ENCODE results near the gene KIF27. TPM values are rescaled to one million over a fixed set of nuclear protein-coding genes. Genes with fewer than 3 reads are reported as not detected.
"Not testable (repeated sequence)": the region's sequence is repeated elsewhere in the genome, so short reads cannot be mapped to it uniquely, and the experiment has no call there.

KIF27 gene
- total RNA-seq, 1 donor from 2014 or later, result 9.4 TPM

DNA sequence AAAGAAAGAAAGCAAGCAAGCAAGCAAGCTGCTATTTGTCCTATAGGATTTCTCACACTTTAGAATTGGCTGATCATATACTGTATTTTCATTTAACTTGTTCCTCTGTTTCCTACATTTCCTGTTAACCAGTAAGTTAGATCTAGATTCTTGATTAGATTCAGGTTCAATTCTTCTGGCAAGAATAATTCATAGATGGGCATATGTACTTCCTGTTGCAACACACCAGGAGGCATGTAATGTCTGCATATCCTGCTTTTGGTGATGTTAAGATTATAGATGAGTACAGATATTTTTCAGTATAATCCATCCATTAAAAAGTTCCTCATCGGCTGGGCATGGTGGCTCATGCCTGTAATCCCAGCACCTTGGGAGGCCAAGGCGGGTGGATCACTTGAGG, 10.8 kb upstream of the KIF27 start:
- H3K9me3 Mint-ChIP-seq, result no peaks in the 10 kb centered on the region
- H3K27ac Mint-ChIP-seq (ENCODE audit: unreplicated experiment), result no peak overlapping the region
- peaks cover 4% of the 10 kb centered on the region for H3K4me1 Mint-ChIP-seq
- H3K4me3 Mint-ChIP-seq, result no peak overlapping the region
- H3K36me3 Mint-ChIP-seq (ENCODE audit: low read depth), result no peaks in the 10 kb centered on the region
- DNase-seq (ENCODE audit: low read depth, low spot score), result no peak
- TF ChIP-seq, protein P1, sequence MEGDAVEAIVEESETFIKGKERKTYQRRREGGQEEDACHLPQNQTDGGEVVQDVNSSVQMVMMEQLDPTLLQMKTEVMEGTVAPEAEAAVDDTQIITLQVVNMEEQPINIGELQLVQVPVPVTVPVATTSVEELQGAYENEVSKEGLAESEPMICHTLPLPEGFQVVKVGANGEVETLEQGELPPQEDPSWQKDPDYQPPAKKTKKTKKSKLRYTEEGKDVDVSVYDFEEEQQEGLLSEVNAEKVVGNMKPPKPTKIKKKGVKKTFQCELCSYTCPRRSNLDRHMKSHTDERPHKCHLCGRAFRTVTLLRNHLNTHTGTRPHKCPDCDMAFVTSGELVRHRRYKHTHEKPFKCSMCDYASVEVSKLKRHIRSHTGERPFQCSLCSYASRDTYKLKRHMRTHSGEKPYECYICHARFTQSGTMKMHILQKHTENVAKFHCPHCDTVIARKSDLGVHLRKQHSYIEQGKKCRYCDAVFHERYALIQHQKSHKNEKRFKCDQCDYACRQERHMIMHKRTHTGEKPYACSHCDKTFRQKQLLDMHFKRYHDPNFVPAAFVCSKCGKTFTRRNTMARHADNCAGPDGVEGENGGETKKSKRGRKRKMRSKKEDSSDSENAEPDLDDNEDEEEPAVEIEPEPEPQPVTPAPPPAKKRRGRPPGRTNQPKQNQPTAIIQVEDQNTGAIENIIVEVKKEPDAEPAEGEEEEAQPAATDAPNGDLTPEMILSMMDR (conservative IDR thresholded peaks at IDR 0.05), result no peak
- H3K27me3 Mint-ChIP-seq (ENCODE audit: low read depth), result no peaks in the 10 kb centered on the region

DNA sequence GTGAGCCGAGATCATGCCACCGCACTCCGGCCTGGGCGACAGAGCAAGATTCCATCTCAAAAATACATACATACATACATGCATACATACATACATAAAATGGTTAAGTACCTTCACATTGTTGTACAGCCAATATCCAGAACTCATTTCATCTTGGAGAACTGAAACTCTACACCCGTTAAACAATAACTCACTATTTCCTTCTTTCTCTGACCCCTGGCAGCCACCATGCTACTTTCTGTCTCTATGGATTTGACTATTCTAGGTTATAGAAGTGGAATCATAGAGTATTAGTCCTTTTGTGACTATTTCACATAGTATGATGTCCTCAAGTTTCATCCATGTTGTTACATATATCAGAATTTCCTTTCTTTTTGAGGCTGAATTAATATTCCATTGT, 9.6 kb upstream of the KIF27 start:
- Mint-ChIP-seq H3K4me1 (peaks cover 4% of the 10 kb centered on the region), H3K27ac (ENCODE audit: unreplicated experiment) (no peak overlapping the region), H3K36me3 (ENCODE audit: low read depth) (no peaks in the 10 kb centered on the region), H3K27me3 (ENCODE audit: low read depth) (no peaks in the 10 kb centered on the region), H3K4me3 (no peak overlapping the region), H3K9me3 (no peaks in the 10 kb centered on the region)
- TF ChIP-seq, protein P1 (conservative IDR thresholded peaks at IDR 0.05), result no peak
- DNase-seq (ENCODE audit: low read depth, low spot score), result no peak

- no peaks in the 10 kb centered on the region for H3K27me3 Mint-ChIP-seq (ENCODE audit: low read depth)
- DNase-seq (ENCODE audit: low read depth, low spot score), result no peak
- no peak overlapping the region for H3K4me3 Mint-ChIP-seq
- no peaks in the 10 kb centered on the region for H3K36me3 Mint-ChIP-seq (ENCODE audit: low read depth)
- TF ChIP-seq, protein P1 (conservative IDR thresholded peaks at IDR 0.05), result no peak
- no peak overlapping the region for H3K27ac Mint-ChIP-seq (ENCODE audit: unreplicated experiment)
- H3K9me3 Mint-ChIP-seq, result no peaks in the 10 kb centered on the region
- H3K4me1 Mint-ChIP-seq, result no peaks in the 10 kb centered on the region
These were observed 6.4 kb upstream of the KIF27 start for GRCh38 chr9:83927591-83927990.

- Mint-ChIP-seq H3K4me3 (peak overlapping the region; percentile 96), H3K9me3 (no peaks in the 10 kb centered on the region), H3K27ac (ENCODE audit: unreplicated experiment) (peak overlapping the region; percentile 97), H3K27me3 (ENCODE audit: low read depth) (no peaks in the 10 kb centered on the region), H3K36me3 (ENCODE audit: low read depth) (peaks cover 5% of the 10 kb centered on the region), H3K4me1 (peaks cover 26% of the 10 kb centered on the region)
- TF ChIP-seq, protein P1 (conservative IDR thresholded peaks at IDR 0.05), result no peak
- DNase-seq (ENCODE audit: low read depth, low spot score), result no peak
These were observed 734 bp downstream of the KIF27 start for GRCh38 chr9:83920469-83920926.

GRCh38 chr9:83919111-83919510, 2.1 kb downstream of the KIF27 start:
- Mint-ChIP-seq H3K4me3 (peak overlapping the region; percentile 70), H3K27me3 (ENCODE audit: low read depth) (no peaks in the 10 kb centered on the region), H3K4me1 (peaks cover 26% of the 10 kb centered on the region), H3K9me3 (no peaks in the 10 kb centered on the region), H3K27ac (ENCODE audit: unreplicated experiment) (no peak overlapping the region), H3K36me3 (ENCODE audit: low read depth) (peaks cover 5% of the 10 kb centered on the region)
- no peak for DNase-seq (ENCODE audit: low read depth, low spot score)
- TF ChIP-seq, protein P1 (conservative IDR thresholded peaks at IDR 0.05), result no peak

- not testable (repeated sequence) for DNase-seq (ENCODE audit: low read depth, low spot score); H3K4me3 Mint-ChIP-seq; H3K36me3 Mint-ChIP-seq (ENCODE audit: low read depth); H3K9me3 Mint-ChIP-seq; H3K27ac Mint-ChIP-seq (ENCODE audit: unreplicated experiment); H3K27me3 Mint-ChIP-seq (ENCODE audit: low read depth); H3K4me1 Mint-ChIP-seq
- TF ChIP-seq, protein P1 (conservative IDR thresholded peaks at IDR 0.05), result peak; percentile 68
These were observed 9.0 kb downstream of the KIF27 start for GRCh38 chr9:83912194-83912593.
